PC-9 (cell line): ENCODE data around the gene PRR14.
"Not testable (repeated sequence)": the region's sequence is repeated elsewhere in the genome, so short reads cannot be mapped to it uniquely, and the experiment has no call there.

Experiments
- CTCF ChIP-seq: fragments of 200-600 bp; sonication (generic); conservative IDR thresholded peaks from 2 replicates; pipeline ENCODE4 v1.6.1; 2017; ENCODE audit warnings: mixed run types, antibody characterized with exemption, mild to moderate bottlenecking, moderate library complexity
- EZH2 ChIP-seq: fragments of 200-600 bp; sonication (generic); IDR thresholded peaks from 2 replicates; pipeline ENCODE4 v1.8.0; 2017; ENCODE audit warnings: antibody characterized with exemption, low read depth

GRCh38 chr16:30696646-30697045, 45.9 kb downstream of the PRR14 start:
- not testable (repeated sequence) for TF ChIP-seq CTCF, EZH2
